Fibroblast of gingiva (primary cell): ENCODE measurements around the gene LIPC.

Experiments
- DNase-seq: peaks from one replicate; pipeline ENCODE4 v3.0.0-alpha.2; 2011; ENCODE audit warnings: low read depth

LIPC gene

GRCh38 chr15:58539548-58539947 lies 107.8 kb downstream of the LIPC start:
- DNase-seq, result no peak

- no peak for DNase-seq
Measured at GRCh38 chr15:58541410-58542087, 109.8 kb downstream of the LIPC start.

- no peak for DNase-seq
Measured at GRCh38 chr15:58543664-58544335, 112.0 kb downstream of the LIPC start.

- DNase-seq, result no peak
Measured at GRCh38 chr15:58544756-58545155, 113.0 kb downstream of the LIPC start.

- no peak for DNase-seq
Measured at GRCh38 chr15:58545307-58546065, 113.7 kb downstream of the LIPC start.

- DNase-seq, result no peak
Measured at GRCh38 chr15:58546066-58546591, 114.3 kb downstream of the LIPC start.

GRCh38 chr15:58546635-58547627 lies 115.1 kb downstream of the LIPC start:
- DNase-seq, result peak; percentile 87

- DNase-seq, result no peak
Measured at GRCh38 chr15:58547628-58548307, 116.0 kb downstream of the LIPC start.

GRCh38 chr15:58548308-58549012 lies 116.7 kb downstream of the LIPC start:
- no peak for DNase-seq

GRCh38 chr15:58549013-58549784 lies 117.4 kb downstream of the LIPC start:
- peak; percentile 74 for DNase-seq

GRCh38 chr15:58549785-58550074 lies 117.9 kb downstream of the LIPC start:
- no peak for DNase-seq

GRCh38 chr15:58551084-58551763 lies 119.4 kb downstream of the LIPC start:
- no peak for DNase-seq

- peak; percentile 97 for DNase-seq
Measured at GRCh38 chr15:58551764-58552504, 120.1 kb downstream of the LIPC start.

- no peak for DNase-seq
Measured at GRCh38 chr15:58552505-58553364, 120.9 kb downstream of the LIPC start.

GRCh38 chr15:58553365-58553918 lies 121.7 kb downstream of the LIPC start:
- DNase-seq, result no peak

GRCh38 chr15:58554758-58555157 lies 123.0 kb downstream of the LIPC start:
- DNase-seq, result no peak
